ENCODE data around the gene OR2H2.

Gene OR2H2

GRCh38 chr6:29602564-29603361, 17.8 kb downstream of the OR2H2 start:
- no peak overlapping the region for H3K4me3 ChIP-seq (ENCODE audit: low read length)
- TF ChIP-seq, protein P1, sequence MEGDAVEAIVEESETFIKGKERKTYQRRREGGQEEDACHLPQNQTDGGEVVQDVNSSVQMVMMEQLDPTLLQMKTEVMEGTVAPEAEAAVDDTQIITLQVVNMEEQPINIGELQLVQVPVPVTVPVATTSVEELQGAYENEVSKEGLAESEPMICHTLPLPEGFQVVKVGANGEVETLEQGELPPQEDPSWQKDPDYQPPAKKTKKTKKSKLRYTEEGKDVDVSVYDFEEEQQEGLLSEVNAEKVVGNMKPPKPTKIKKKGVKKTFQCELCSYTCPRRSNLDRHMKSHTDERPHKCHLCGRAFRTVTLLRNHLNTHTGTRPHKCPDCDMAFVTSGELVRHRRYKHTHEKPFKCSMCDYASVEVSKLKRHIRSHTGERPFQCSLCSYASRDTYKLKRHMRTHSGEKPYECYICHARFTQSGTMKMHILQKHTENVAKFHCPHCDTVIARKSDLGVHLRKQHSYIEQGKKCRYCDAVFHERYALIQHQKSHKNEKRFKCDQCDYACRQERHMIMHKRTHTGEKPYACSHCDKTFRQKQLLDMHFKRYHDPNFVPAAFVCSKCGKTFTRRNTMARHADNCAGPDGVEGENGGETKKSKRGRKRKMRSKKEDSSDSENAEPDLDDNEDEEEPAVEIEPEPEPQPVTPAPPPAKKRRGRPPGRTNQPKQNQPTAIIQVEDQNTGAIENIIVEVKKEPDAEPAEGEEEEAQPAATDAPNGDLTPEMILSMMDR (conservative IDR thresholded peaks at IDR 0.05; ENCODE audit: low read depth, low read length), result peak; percentile 49
- no peak for DNase-seq (ENCODE audit: low read depth)

DNA sequence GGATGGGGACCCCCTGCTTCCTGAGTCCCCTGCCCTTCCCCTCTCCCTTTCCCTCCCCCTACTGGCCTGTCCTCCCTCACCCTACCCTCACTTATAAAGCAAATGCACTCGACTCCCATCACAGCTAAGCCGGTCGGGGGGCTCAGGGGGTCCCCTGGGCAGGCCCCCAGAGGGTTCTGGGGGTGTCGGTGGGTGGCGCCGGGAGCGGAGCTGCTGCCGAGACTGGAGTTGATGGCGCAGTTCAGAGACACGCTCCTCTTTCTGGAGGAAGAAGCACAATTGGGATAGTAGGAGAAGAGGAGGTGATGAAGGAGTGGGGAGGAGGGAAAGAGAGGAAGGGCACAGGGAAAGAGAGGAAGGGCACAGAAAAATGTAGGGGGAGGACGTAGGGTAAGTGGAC, 18.5 kb downstream of the OR2H2 start:
- no peak for DNase-seq (ENCODE audit: low read depth)
- TF ChIP-seq, protein P1 (conservative IDR thresholded peaks at IDR 0.05; ENCODE audit: low read depth, low read length), result no peak

GRCh38 chr6:29603930-29604329, 19.0 kb downstream of the OR2H2 start:
- H3K4me3 ChIP-seq (ENCODE audit: low read length), result no peak overlapping the region
- TF ChIP-seq, protein P1 (conservative IDR thresholded peaks at IDR 0.05; ENCODE audit: low read depth, low read length), result no peak
- DNase-seq (ENCODE audit: low read depth), result no peak

More for the DNA sequence above, 18.5 kb downstream of the OR2H2 start:
- no peak overlapping the region for H3K4me3 ChIP-seq (ENCODE audit: low read length)

GRCh38 chr6:29608131-29608530, 23.2 kb downstream of the OR2H2 start:
- no peak overlapping the region for H3K4me3 ChIP-seq (ENCODE audit: low read length)
- no peak for DNase-seq (ENCODE audit: low read depth)
- TF ChIP-seq, protein P1 (conservative IDR thresholded peaks at IDR 0.05; ENCODE audit: low read depth, low read length), result no peak

DNA sequence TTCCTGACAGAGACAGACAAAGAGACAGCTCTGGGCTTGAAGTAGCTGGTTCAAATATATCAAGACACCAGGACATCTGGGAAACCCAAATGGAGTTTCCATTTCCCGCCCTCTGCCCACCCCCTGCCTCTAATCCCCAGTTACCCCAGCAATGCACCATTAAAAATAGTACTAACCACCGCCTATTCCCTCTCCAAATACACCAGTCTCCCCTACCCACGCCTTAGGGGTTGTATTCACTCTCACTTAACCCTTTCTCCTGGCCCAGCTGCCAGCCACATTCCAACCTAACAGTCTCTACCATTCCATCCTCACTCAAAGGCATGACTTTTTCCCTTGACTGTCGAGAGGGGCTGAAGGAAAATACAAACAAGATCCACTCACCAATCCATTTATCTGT, 25.6 kb downstream of the OR2H2 start:
- H3K4me3 ChIP-seq (ENCODE audit: low read length), result no peak overlapping the region
- no peak for DNase-seq (ENCODE audit: low read depth)
- TF ChIP-seq, protein P1 (conservative IDR thresholded peaks at IDR 0.05; ENCODE audit: low read depth, low read length), result no peak

DNA sequence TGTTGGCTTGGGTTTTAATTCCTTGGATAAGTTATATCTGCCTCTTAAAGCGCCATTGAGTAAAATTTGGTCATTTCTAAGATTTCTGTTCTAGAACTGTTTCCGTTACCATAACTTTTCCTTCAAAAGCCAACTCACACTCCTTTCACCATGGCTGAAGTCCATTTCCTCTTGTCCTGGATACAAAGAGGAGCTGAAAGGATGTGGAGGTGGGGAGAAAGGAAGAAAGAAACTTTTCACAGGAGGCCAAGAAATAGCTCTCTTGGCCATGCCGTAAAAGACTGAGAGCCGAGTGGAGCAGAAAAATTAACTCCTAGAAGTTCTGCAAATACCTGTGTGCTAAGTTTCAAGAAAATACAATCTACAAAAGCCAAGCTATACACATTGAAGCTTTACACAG, 26.5 kb downstream of the OR2H2 start:
- H3K4me3 ChIP-seq (ENCODE audit: low read length), result no peak overlapping the region
- DNase-seq (ENCODE audit: low read depth), result no peak
- TF ChIP-seq, protein P1 (conservative IDR thresholded peaks at IDR 0.05; ENCODE audit: low read depth, low read length), result no peak
